Esophagus muscularis mucosa (tissue), 4 donors: Measurements from ENCODE around the gene MUC20. TPM values are rescaled to one million over a fixed set of nuclear protein-coding genes. Genes with fewer than 3 reads are reported as not detected.

Experiments
- DNase-seq: peaks from one replicate; pipeline ENCODE4 v3.0.0-alpha.2; 2017; ENCODE audit errors: extremely low spot score
- H3K27ac ChIP-seq, 4 donors: fragments of 200-600 bp; sonication (generic); replicated peaks in 1 of 4; 1 replicate in 3 of 4; 2 replicates in 1 of 4; pipeline ENCODE4 v1.5.1; 2016 to 2019; ENCODE audit warnings: mild to moderate bottlenecking in 1 of 4
- H3K27me3 ChIP-seq, 4 donors: fragments of 200-600 bp; sonication (generic); one replicate each; pipeline versions ENCODE4 v1.5.1 to v1.6.0; 2016 to 2019
- H3K36me3 ChIP-seq, 4 donors: fragments of 200-600 bp; sonication (generic); one replicate each; pipeline ENCODE4 v1.5.1; 2016 to 2019
- H3K4me1 ChIP-seq, 4 donors: fragments of 200-600 bp; sonication (generic); one replicate each; pipeline ENCODE4 v1.5.1; 2016 to 2019
- H3K4me3 ChIP-seq, 4 donors: fragments of 200-600 bp; sonication (generic); 1 replicate in 2 of 4; 2 replicates in 2 of 4; pipeline ENCODE4 v1.5.1; 2016 to 2019; ENCODE audit warnings: mild to moderate bottlenecking in 4 of 4, moderate library complexity in 1 of 4
- H3K9me3 ChIP-seq, 4 donors: fragments of 200-600 bp; sonication (generic); 1 replicate in 3 of 4; 2 replicates in 1 of 4; pipeline ENCODE4 v1.5.1; 2016 to 2019
- CTCF ChIP-seq, 3 experiments: fragments of 200-600 bp in 2 of 3; fragments of 450-650 bp in 1 of 3; sonication (generic) in 2 of 3; IDR thresholded peaks; one replicate each; pipeline ENCODE4 v1.5.1; 2017 to 2019; ENCODE audit warnings: antibody characterized with exemption in 3 of 3, mild to moderate bottlenecking in 2 of 3, moderate library complexity in 1 of 3
- EP300 ChIP-seq: sonication (generic); formaldehyde crosslinking; IDR thresholded peaks from one replicate; pipeline ENCODE4 v1.6.1; 2017; ENCODE audit warnings: antibody characterized with exemption
- POLR2A ChIP-seq: fragments of 450-650 bp; IDR thresholded peaks from one replicate; pipeline ENCODE4 v1.6.1; 2017; ENCODE audit warnings: antibody characterized with exemption, moderate library complexity, mild to moderate bottlenecking, low read depth
- POLR2AphosphoS5 ChIP-seq, 2 donors: sonication (generic); formaldehyde crosslinking; IDR thresholded peaks; one replicate each; pipeline ENCODE4 v1.6.1; 2017; ENCODE audit warnings: antibody characterized with exemption in 2 of 2
- WGBS: methylation state at CpG from one replicate; pipeline ENCODE4 v1.1.5; 2018; 5-methylcytosine and 5-hydroxymethylcytosine counted together
- intact Hi-C: fragments of 100-400 bp; cut with DNase I; formaldehyde crosslinking; loops from one replicate; pipeline ENCODE4 v1.15.1; 2023
- total RNA-seq, 4 donors: library from RNA; depleted of rRNA; stranded (reverse); fragments of >200 nt; gene quantifications; one replicate each; pipeline versions ENCODE4 v1.1.0 to v1.2.1, GENCODE V29; 2016

The MUC20 gene
- total RNA-seq, 4 donors from 2014 or later: 2.5 to 10.0 (median 4.7) TPM

GRCh38 chr3:195714380-195715011 is 6.3 kb upstream of the MUC20 start:
- Histone ChIP-seq H3K27me3 (no peaks in the 10 kb centered on the region), H3K4me3 (no peak overlapping the region), H3K9me3 (no peaks in the 10 kb centered on the region), H3K27ac (no peak overlapping the region), H3K36me3 (peaks cover 15 to 46% (median 39%) of the 10 kb centered on the region in 4 donors), H3K4me1 (no peaks in the 10 kb centered on the region)
- DNase-seq: no peak
- intact Hi-C loops: no loop called here
- 88% methylated on average over 6 of the region's 6 CpGs for WGBS
- TF ChIP-seq POLR2A: no peak
- no peak for TF ChIP-seq POLR2AphosphoS5 (IDR thresholded peaks at IDR 0.05)
- TF ChIP-seq CTCF (IDR thresholded peaks at IDR 0.05): no peak
- no peak for TF ChIP-seq EP300

DNA sequence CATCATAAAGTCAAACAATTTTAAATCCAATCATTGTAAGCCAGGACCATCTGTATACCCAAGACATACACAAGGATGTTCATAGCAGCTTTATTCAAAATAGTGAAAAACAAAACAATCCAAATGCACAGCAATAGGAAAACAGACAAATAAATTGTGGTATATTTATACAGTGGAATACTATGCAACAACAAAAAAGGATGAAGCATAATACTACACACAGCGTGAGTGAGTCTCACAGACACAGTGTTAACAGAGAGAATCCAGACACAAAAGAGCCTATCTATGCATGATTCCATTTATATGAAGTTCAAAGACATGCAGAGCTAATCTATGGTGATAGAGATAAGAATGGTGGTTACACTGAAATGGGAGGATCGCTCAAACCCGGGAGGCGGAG is 5.6 kb upstream of the MUC20 start:
- Histone ChIP-seq H3K36me3 (peaks cover 15 to 40% (median 34%) of the 10 kb centered on the region in 4 donors), H3K4me1 (no peaks in the 10 kb centered on the region), H3K9me3 (no peaks in the 10 kb centered on the region), H3K27me3 (no peaks in the 10 kb centered on the region), H3K4me3 (no peak overlapping the region), H3K27ac (no peak overlapping the region)
- intact Hi-C loops: no loop called here
- no peak for DNase-seq
- 69% methylated on average over 4 of the region's 4 CpGs for WGBS
- no peak for TF ChIP-seq EP300
- no peak for TF ChIP-seq CTCF (IDR thresholded peaks at IDR 0.05)
- TF ChIP-seq POLR2A: no peak
- no peak for TF ChIP-seq POLR2AphosphoS5 (IDR thresholded peaks at IDR 0.05)

DNA sequence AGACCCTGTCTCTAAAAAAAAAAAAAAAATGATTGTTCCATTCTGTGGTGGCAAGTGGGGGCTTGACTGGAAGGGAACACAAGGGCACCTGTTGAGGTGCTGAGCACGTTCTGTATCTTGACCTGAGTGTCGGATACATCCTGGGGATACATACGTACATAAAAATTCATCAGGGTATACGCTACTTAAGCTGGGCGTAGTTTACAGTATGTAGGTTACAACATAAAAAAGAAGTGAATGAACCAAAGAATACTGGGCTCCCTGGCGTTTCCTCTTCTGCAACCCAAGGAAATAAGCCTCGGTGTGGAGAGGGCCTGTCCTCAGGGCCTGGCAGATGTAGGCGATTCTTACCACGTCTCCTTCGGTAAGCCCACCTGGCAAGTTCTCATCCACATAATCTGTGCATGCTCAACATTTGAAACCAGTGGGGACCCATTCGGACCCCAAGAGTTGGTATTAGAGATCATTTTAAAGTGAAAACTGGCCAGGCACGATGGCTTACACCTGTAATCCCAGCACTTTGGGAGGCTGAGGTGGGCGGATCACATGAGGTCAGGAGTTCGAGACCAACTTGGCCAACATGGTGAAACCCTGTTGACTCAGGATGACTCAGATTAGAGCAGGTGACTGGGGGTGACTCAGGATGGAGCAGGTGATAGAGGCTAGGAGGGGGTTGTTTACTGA is 5.1 kb upstream of the MUC20 start:
- no peak overlapping the region for H3K4me3 ChIP-seq
- H3K9me3 ChIP-seq: no peaks in the 10 kb centered on the region
- no peaks in the 10 kb centered on the region for H3K4me1 ChIP-seq
- peaks cover 15 to 36% (median 33%) of the 10 kb centered on the region in 4 donors for H3K36me3 ChIP-seq
- H3K27me3 ChIP-seq: no peaks in the 10 kb centered on the region
- TF ChIP-seq CTCF (IDR thresholded peaks at IDR 0.05): no peak
- TF ChIP-seq POLR2A: no peak
- no peak for TF ChIP-seq EP300
- TF ChIP-seq POLR2AphosphoS5 (IDR thresholded peaks at IDR 0.05): no peak
- no peak for DNase-seq
- intact Hi-C loops: no loop called here
- no peak overlapping the region for H3K27ac ChIP-seq
- 86% methylated on average over 14 of the region's 14 CpGs for WGBS

GRCh38 chr3:195717416-195717815 is 3.4 kb upstream of the MUC20 start:
- H3K4me3 ChIP-seq: no peak overlapping the region
- H3K9me3 ChIP-seq: no peaks in the 10 kb centered on the region
- no peak for DNase-seq
- H3K36me3 ChIP-seq: peaks cover 6 to 23% (median 20%) of the 10 kb centered on the region in 4 donors
- intact Hi-C loops: no loop called here
- H3K27ac ChIP-seq: no peak overlapping the region
- WGBS: 71% methylated on average over 9 of the region's 9 CpGs
- no peaks in the 10 kb centered on the region for H3K4me1 ChIP-seq
- H3K27me3 ChIP-seq: no peaks in the 10 kb centered on the region
- TF ChIP-seq EP300: no peak
- TF ChIP-seq CTCF (IDR thresholded peaks at IDR 0.05): no peak
- TF ChIP-seq POLR2AphosphoS5 (IDR thresholded peaks at IDR 0.05): no peak
- TF ChIP-seq POLR2A: no peak
